Left lung (tissue), 10 donors: Measurements from ENCODE around the gene BACE2. TPM values are rescaled to one million over a fixed set of nuclear protein-coding genes. Genes with fewer than 3 reads are reported as not detected.

Experiments
- ATAC-seq: fragments of 200-7000 bp; cut with Tn5 transposase; one replicate; pipeline ENCODE4 v1.9.1; 2020; ENCODE audit warnings: moderate library complexity
- DNase-seq, 4 donors: peaks; one replicate each; pipeline ENCODE4 v3.0.0-alpha.2; 2013 to 2020
- H3K27ac ChIP-seq, 2 donors: fragments of 200-600 bp; sonication (generic) in 1 of 2; one replicate each; pipeline versions ENCODE4 v1.5.0 to v1.8.0; 2020 to 2021
- H3K27me3 ChIP-seq, 2 donors: fragments of 200-600 bp; sonication (generic) in 1 of 2; one replicate each; pipeline versions ENCODE4 v1.5.0 to v1.8.0; 2020 to 2021
- H3K36me3 ChIP-seq, 2 donors: fragments of 200-600 bp; sonication (generic) in 1 of 2; one replicate each; pipeline versions ENCODE4 v1.5.0 to v1.8.0; 2020 to 2021
- H3K4me1 ChIP-seq, 2 donors: fragments of 200-600 bp; one replicate each; pipeline ENCODE4 v1.8.0; 2021
- H3K4me3 ChIP-seq, 2 donors: fragments of 200-600 bp; sonication (generic) in 1 of 2; one replicate each; pipeline versions ENCODE4 v1.5.0 to v1.8.0; 2020 to 2021; ENCODE audit warnings: mild to moderate bottlenecking in 1 of 2
- H3K9me3 ChIP-seq, 2 donors: fragments of 200-600 bp; sonication (generic) in 1 of 2; one replicate each; pipeline versions ENCODE4 v1.5.0 to v1.8.0; 2020 to 2021
- CTCF ChIP-seq, 2 donors: fragments of 200-600 bp; sonication (generic) in 1 of 2; IDR thresholded peaks; one replicate each; pipeline versions ENCODE4 v1.5.0 to v1.8.0; 2021; ENCODE audit warnings: antibody characterized with exemption in 2 of 2
- intact Hi-C, 2 donors: fragments of 100-400 bp; cut with DNase I; formaldehyde crosslinking; loops; one replicate each; pipeline versions ENCODE4 v1.11.2 to v1.14.2; 2022
- polyA plus RNA-seq, 6 donors: library from polyadenylated mRNA; unstranded; fragments of 120-200 nt; gene quantifications; one replicate each; pipeline ENCODE4 v1.2.1, GENCODE V29; 2013; ENCODE audit not compliant: insufficient read length in 6 of 6
- total RNA-seq, 2 donors: library from RNA; stranded (reverse); fragmentation: NEBNext Ultra II Directional; extraction: Animal tissue kit (Norgen Biotek cat#: 25700); gene quantifications; one replicate each; pipeline ENCODE4 v1.2.1, GENCODE V29; 2021
- donor health status: DM: no; HTN: yes; CAD: no.
- donor health status: DM: no; HTN: no; CAD: no.

The BACE2 gene
- total and polyA plus RNA-seq, 8 donors, result 29.2 to 44.6 (median 35.0) TPM

DNA sequence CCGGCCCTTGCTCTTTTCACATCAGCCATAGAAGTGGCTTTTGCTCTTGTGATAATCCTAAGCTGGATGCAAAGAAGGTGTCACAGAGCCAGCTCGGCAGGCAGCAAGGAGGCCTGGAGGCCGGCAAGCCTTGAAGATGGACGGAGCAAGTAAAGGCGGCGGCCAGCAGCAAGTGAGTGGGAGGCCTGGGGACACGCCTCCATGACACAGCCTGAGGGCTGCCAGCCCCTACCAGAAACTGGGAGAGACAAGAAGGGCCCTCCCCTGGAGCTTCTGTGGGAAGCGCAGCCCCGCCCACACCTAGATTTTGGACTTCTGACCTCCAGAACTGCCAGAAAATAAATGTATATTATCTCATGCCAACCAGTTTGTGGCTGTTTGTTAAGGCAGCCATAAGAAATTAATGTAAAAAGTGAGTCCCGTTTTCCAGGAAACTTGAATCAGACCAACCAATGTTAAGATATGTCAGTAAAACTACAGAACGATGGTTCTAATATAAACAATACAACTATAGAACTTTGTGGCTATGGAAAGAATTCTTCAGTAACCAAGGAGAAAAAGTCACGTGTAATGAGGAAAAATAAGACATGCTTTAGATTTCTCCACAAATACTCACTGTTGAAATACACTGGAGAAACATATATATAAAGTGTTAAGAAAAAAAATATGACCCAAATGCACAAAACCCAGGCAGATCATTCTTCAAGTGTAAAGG is 49.9 kb downstream of the BACE2 start:
- Histone ChIP-seq H3K27ac (no peak overlapping the region), H3K27me3 (no peaks in the 10 kb centered on the region), H3K9me3 (no peaks in the 10 kb centered on the region), H3K36me3 (no peaks in the 10 kb centered on the region), H3K4me3 (no peak overlapping the region), H3K4me1 (no peaks in the 10 kb centered on the region)
- DNase-seq, result no peak
- ATAC-seq, result peak; percentile 61
- intact Hi-C loops, result no loop called here
- no peak for TF ChIP-seq CTCF (IDR thresholded peaks at IDR 0.05)

DNA sequence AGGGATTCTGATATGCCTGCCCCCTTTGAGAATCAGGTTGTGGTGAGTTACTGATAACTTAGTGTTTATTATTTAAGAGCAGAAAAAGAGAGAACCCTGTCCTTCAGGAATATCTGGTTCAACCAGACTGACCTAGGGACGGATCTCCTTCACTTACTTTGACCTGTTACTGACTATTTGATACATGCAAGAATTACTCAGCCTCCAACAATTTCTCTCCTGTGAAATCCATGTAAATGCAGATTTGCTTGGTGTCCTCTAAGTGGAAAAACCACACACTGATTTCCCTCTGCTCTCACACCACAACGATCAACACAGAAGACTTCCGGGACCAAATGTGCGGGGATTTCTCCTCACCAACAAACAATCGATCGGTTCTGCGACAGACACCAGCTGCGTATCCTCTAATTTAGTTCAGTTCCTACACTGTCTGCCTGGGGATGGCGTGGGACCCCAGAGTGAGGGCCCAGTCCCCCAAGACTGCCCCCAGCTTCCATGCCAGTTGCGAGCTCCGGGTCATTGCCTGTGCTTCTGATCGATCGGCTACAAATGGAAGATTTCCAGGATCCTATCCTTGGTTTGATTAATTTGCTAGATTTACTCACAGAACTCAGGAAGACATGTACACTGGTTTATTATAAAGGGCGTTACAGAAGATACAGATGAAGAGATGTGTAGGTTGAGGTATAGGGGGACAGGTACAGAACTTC is 51.7 kb downstream of the BACE2 start:
- intact Hi-C loops, result no loop called here
- ATAC-seq (no peak), DNase-seq (peak in 1 of 4 donors; percentile 21)
- H3K27ac ChIP-seq, result no peak overlapping the region
- no peaks in the 10 kb centered on the region for H3K9me3 ChIP-seq
- no peaks in the 10 kb centered on the region for H3K27me3 ChIP-seq
- H3K4me1 ChIP-seq, result no peaks in the 10 kb centered on the region
- TF ChIP-seq CTCF (IDR thresholded peaks at IDR 0.05), result no peak
- no peak overlapping the region for H3K4me3 ChIP-seq
- H3K36me3 ChIP-seq, result no peaks in the 10 kb centered on the region

DNA sequence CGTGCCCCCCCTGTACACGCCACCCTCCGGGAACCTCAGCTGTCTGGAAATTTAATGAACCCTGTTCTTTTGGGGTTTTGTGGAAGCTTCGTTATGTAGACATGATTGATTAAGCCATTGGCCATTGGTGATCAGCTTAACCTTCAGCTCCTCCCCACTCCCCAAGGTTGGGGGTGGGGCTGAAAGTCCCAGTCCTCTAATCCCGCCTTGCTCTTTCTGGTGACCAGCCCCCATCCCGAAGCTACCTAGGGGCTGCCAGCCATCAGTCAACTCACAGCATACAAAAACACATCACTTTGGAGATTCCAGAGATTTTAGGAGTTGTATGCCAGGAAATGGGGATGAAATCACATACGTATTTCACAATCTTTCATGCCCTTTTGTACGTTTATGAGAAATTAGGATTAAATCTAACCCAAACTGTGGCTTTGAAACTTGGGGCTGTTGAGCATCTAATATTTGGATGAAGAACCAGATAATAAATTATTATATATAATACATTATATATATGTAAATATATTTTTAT is 52.3 kb downstream of the BACE2 start:
- H3K4me3 ChIP-seq, result no peak overlapping the region
- no peaks in the 10 kb centered on the region for H3K36me3 ChIP-seq
- no peak for DNase-seq
- H3K4me1 ChIP-seq, result no peaks in the 10 kb centered on the region
- H3K27me3 ChIP-seq, result no peaks in the 10 kb centered on the region
- no peaks in the 10 kb centered on the region for H3K9me3 ChIP-seq
- intact Hi-C loops, result no loop called here
- H3K27ac ChIP-seq, result no peak overlapping the region
- ATAC-seq, result no peak
- TF ChIP-seq CTCF (IDR thresholded peaks at IDR 0.05), result no peak

DNA sequence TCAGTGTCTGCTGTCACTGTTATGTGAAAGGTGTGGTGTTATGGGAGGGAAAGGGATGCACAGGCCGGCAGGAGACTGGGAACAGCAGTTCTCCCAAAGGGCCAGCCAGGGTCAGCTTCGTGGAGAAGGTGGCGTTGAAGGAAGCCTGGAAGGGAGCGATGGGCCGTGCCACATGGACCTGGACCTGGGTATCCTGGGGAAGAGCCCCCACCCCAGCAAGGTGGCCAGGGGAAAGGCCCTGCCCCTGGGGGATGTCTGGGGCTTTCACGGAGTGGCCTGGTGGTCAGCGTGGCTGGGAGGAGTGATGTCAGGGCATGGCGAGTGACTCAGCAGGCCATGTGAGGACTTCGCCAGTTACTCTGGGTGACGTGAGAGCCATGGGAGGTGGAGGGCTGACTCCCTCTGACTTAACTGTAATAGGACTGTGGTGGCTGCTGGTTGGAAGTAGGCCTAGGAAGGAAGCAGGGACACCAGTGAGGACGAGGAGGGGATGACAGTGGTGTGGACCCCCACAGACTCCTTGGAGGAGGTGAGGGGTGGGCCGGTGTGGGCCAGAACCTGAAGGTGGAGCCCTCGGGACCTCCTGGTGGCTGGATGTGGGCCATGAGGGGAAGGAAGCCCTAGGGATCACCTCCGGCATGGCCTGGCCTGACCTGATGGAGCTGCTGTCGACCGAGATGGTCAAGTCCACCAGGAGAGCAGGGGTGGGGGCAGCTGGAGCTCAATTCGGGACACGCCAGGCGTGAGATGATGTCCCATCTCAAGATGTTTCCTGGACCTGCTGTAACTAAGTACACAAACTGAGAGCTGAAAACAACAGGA is 54.5 kb downstream of the BACE2 start:
- Histone ChIP-seq H3K4me3 (no peak overlapping the region), H3K27ac (no peak overlapping the region), H3K4me1 (no peaks in the 10 kb centered on the region), H3K27me3 (no peaks in the 10 kb centered on the region), H3K36me3 (no peaks in the 10 kb centered on the region), H3K9me3 (no peaks in the 10 kb centered on the region)
- DNase-seq (no peak), ATAC-seq (no peak)
- intact Hi-C loops, result no loop called here
- no peak for TF ChIP-seq CTCF (IDR thresholded peaks at IDR 0.05)

DNA sequence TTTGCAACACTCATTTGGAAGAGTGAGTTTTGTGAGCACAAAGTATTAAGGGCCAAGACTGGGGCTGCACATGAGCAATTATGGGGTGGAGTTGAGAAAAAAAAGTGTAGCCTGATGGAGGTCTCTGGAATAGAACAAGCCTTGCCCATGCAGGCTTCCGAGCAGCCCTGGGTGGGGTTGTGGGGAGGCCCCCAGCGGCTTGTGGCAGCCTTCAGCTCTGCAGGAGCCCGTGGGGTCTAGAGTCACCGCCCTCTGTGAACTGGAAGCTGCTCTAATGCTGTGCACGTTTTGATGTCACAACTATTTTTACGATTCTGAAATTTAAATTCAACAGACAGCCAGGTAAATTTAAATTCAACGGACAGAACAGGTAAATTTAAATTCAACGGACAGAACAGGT is 58.9 kb downstream of the BACE2 start:
- Histone ChIP-seq H3K4me3 (no peak overlapping the region), H3K27me3 (no peaks in the 10 kb centered on the region), H3K9me3 (no peaks in the 10 kb centered on the region), H3K27ac (no peak overlapping the region), H3K36me3 (no peaks in the 10 kb centered on the region), H3K4me1 (no peaks in the 10 kb centered on the region)
- intact Hi-C loops, result no loop called here
- DNase-seq, result no peak
- TF ChIP-seq CTCF (IDR thresholded peaks at IDR 0.05), result no peak
- no peak for ATAC-seq
